Stimulated activated CD4-positive, alpha-beta T cell treated with anti-CD3 and anti-CD28 coated beads, Interleukin-15, amount 100 ng/mL, for 24 hours (primary cell): ENCODE results near the gene PLGRKT.
"Not testable (repeated sequence)": the region's sequence is repeated elsewhere in the genome, so short reads cannot be mapped to it uniquely, and the experiment has no call there.

Source experiments
- DNase-seq: peaks from one replicate; pipeline ENCODE4 v3.0.0-alpha.2; 2020

PLGRKT gene

DNA sequence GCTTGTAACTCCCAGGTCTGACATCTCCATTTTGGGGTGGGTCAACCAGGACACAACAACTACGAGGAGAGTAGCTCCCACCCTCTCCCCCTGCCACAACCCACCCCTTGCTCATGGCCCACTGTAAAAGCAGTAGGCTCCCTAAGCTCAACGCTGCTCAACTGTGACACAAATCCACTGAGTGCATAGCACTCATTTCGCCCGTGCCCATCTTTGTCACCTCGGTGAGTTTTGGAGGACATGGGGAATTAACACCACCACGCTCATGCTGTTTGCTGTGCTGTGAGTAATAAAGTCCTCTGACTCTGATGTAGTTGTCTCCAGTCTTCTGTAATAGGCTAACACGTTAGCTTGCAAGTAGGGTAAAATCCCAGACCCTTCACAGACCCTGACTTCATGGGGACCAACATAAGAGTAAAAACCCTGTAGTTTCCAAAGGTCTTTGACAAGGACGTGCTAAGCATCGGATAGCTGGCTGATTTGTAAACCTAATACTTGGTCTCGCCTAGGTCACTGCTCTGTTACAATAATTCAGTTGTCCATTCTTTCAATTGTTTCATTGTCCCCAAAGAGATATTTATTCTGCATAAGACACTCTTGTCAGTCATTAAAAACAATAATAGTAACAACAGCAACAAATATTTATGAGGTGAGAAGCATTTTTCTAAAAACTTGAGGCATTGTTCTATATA is 7.7 kb downstream of the PLGRKT start:
- no peak for DNase-seq

DNA sequence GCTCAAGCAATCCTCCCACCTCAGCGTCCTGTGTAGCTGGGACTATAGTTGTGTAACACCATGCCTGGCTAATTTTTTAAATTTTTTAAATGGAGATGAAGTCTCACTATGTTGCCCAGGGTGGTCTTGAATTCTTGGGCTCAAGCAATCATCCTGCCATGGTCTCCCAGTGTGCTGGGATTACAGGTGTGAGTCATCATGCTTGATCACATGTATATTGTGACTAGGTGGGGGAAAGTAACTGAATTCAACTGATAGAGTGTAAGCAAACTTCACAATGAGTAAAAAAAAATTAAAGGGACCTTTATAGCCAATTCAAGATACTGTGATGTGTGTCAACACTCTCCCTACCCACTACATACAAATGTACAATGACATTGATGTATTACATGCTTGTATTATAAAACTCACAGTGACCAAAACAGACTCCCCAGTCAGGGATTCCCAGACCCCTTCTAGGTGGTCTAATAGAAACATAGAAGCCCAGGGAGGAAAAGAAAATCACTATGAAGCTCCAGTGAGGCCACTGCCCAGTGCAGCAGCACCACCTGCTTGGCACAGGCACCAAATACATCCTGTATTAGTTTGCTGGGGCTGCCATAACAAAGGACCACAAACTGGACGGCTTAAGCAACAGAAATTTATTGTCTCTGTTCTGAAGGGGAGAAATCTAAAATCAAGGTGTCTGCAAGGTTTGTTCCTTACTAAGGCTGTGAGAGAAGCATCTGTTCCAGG is 8.8 kb downstream of the PLGRKT start:
- DNase-seq, result no peak

- no peak for DNase-seq
Observed at GRCh38 chr9:5428172-5428571, 9.6 kb downstream of the PLGRKT start.

- DNase-seq, result no peak
Observed at GRCh38 chr9:5427005-5427404, 10.7 kb downstream of the PLGRKT start.

GRCh38 chr9:5425006-5425628 is 12.6 kb downstream of the PLGRKT start:
- DNase-seq, result no peak

DNA sequence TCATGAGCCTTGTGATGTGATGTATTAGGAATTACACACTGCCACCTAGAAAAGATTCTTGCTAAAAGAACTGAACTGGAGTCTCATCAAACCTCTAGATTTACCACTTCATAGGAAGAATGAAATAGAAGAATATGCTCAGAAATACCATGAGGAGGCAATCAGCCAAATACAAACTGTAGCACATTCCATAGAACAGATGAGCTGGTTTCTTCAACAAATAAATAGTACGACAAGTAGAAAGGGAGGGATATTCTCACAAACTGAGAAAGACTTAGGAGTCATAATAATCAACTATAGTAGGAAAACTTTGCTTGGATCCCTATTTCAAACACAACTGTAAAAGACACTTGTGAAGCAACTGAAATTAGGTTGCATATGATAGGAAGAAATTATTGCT is 15.4 kb downstream of the PLGRKT start:
- no peak for DNase-seq

DNA sequence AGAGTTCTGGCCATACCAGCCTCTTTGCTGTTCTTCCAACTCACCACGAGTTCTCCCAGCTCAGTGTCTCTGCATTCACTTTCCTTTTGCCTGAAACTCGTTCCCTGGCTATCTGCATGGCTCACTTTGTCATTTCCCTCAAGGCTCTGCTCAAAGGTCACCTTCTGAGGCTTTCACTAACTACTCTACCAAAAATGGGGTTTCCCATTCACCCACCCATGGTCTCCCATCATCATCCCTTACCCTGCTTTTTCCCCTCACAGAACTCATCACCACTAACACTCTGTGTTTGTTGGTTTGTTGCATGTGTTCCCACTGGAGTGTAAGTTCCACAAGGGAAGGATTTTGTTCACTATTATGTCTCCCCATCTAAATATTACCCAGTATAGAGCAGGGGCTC is 16.6 kb downstream of the PLGRKT start:
- no peak for DNase-seq

GRCh38 chr9:5419987-5420386 is 17.7 kb downstream of the PLGRKT start:
- DNase-seq, result no peak

- DNase-seq, result no peak
Observed at GRCh38 chr9:5418481-5418880, 19.2 kb downstream of the PLGRKT start.

GRCh38 chr9:5416953-5417352 is 20.8 kb downstream of the PLGRKT start:
- DNase-seq, result no peak

- DNase-seq, result no peak
Observed at GRCh38 chr9:5408596-5408995, 29.1 kb downstream of the PLGRKT start.

- no peak for DNase-seq
Observed at GRCh38 chr9:5402217-5402616, 35.5 kb downstream of the PLGRKT start.

DNA sequence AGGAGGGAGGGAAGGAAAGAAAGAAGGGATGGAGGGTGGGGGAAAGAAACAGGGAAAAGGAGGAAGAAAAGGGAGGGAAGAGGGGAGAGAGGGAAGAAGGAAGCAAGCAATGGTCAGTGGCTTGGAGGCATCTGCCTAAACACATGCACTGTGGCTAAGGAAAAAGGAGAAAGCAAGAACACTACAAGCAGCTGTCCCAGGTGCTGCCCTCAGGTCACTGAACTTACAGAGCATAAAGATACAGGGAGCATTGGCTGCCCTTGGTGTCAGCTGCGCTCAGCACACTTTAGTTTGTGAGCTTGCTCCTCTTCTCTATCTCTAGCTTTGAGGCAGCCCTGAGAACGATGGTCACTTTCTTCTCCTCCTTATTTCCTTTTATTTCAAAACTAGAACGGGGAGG is 40.2 kb downstream of the PLGRKT start:
- DNase-seq, result not testable (repeated sequence)

GRCh38 chr9:5395428-5395827 is 42.3 kb downstream of the PLGRKT start:
- no peak for DNase-seq

GRCh38 chr9:5393976-5394375 is 43.7 kb downstream of the PLGRKT start:
- DNase-seq, result not testable (repeated sequence)

DNA sequence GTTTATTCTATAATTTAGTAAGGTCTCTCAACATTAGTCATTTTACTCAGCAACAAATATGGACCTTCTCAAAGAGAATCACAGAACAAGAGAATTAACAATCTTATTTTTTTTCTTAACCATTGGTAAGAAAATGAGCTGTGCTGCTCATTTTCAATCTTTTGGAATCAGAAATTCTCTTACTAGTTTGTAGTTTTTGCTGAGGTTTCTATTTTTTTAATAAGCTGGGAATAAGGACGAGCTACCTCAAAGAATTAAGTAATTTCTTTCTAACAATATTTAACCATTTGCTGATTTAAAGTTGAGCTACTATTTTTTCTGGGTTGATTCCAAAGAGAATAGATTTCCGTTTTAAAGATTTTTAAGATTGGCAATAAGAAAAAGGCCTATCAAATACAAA is 44.2 kb downstream of the PLGRKT start:
- no peak for DNase-seq

DNA sequence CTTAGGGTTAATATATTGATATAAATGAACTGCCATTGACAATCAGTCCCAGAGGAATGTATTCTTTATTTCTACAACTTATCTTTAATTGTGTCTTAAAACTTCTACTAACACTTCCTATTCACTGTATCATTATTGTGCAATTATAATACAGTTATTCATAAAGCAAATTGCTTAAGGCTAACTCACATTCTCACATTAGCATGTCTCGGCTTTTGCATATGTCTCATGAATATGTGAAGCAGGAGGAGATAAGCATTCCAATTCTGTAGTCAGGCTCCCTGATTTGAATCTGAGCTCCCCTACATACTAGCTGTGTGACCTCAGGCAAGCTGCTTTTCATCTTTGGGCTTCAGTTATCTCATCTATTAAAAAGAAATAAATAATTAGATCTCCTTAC is 45.4 kb downstream of the PLGRKT start:
- no peak for DNase-seq

DNA sequence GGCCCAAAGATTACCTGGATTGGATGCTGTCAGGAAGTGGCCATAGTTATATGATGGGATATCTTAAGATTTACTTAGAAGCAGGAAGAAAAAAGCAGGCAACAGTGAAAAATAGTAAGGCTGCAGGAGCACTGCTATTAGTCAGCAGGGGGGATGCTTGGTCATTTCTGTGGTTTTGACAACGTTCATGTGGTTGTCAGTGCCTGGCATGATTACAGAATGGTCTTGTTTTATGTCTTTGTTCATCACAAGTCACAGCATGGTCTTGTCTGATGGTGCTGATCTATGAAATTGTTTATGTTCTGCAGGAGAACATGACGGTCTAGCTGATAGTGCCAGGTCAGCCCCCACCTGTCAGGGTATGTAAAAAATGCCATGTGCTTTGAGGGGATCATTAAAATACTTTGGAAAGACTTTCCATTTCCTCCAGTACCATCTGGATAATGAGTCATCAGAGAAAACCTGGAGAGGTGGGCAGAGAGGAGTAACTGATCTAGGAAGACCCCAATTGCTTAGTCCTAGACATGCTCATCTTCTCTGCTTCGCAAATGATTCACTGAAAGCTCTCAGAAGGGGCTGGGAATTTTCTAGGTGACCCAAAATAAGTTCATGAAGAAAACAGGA is 48.5 kb downstream of the PLGRKT start:
- DNase-seq, result peak; percentile 32

DNA sequence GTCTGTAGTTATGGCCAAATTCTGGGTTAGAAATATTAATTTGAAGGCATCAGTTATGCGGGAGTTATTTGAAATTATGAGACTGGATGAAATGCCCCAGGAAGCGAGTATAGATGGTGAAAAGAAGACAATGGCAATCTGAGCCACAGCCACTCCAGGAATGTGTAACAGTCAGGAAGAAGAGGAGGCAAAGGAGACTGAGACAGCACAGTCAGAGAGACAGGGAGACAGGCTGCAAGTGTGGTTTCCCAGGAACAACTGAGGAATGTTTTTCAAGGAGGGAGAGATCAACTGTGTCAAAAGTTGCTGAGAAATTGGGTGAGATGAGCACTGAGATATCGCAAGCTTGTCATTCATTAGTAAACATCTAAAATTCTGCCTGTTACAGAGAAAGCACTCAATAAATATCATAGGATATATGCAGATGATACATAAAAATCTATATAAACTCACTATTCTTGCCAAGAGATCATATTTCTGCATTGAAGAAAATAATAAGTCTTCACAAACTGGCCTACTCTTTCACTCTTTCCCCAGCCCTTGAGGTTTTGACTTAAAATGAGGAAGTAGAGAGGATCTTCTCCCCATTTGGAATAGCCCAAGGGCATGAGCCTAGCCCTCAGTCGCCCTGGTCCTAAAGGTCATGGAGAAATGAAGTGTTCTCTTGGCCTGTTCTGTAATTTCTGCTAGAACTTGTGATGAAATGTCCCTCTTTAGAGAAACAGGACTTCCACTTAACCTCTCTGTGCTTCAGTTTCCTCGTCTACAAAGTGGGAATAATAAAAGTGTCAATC is 49.5 kb downstream of the PLGRKT start:
- no peak for DNase-seq

DNA sequence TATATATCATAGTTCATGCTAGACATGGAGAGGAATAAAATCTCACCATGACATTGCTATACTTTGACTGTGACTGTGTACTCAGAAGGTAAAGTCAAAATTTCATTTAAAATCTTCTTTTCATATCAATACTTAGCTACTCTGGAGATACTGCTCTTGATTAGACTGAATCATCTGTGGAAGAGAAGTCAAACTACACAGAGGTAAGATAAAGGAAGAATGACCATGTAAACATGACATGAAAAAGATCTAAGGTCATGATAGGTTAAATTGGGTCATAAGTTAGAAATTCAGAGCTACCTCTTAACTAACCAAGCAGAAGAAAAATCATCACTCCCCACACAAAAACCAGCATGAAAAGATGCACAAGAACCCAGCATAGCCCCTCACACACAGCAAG is 53.3 kb downstream of the PLGRKT start:
- no peak for DNase-seq

GRCh38 chr9:5382479-5382878 is 55.2 kb downstream of the PLGRKT start:
- no peak for DNase-seq

DNA sequence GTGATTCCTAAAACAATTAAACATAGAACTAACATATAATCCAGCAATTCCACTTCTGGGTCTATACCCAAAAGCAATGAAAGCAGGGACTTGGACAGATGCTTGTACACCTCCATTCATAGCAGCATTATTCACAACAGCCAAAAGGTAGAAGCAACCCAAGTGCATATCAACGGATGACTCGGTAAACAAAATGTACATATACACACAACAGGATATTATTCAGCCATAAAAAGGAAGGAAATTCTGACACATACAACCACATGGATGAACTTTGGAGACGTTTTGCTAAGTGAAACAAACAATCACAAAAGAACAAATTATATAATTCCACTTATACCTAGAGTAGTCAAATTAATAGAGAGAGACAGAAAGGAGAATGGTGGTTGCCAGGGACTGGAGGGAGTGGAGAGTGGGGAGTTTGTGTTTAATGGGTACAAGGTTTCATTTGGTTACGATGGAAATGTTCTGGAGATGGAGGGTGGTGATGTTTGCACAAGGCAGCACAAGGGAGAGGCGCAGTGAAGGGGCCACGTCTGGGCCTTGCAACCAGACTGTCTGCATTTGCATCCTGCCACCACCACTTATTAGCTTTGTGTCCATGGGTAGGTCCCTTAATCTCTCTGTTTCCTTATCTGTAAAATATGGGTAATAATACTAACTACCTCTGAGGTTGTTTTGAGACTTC is 61.8 kb downstream of the PLGRKT start:
- no peak for DNase-seq
